ENCODE data around the gene DTD1.

DTD1 gene

DNA sequence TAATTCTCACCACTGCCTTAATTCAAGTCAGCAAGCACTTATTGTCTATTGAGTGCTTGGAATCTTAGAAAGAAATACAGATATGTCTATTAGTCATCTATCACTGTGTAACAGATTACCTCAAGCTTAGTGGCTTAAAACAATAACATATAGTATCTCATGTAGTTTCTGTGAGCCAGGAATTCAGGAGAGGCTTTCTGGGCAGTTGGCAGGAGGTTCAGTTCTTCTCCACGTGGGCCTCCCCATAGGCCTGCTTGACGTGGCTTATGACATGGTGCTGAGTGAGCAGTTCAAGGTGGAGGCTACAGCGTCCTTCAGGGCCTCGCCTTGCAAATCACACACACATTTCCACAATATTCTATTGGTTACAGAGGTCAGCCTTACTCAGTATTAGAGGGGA, 69.7 kb downstream of the DTD1 start:
- TF ChIP-seq, protein P1, sequence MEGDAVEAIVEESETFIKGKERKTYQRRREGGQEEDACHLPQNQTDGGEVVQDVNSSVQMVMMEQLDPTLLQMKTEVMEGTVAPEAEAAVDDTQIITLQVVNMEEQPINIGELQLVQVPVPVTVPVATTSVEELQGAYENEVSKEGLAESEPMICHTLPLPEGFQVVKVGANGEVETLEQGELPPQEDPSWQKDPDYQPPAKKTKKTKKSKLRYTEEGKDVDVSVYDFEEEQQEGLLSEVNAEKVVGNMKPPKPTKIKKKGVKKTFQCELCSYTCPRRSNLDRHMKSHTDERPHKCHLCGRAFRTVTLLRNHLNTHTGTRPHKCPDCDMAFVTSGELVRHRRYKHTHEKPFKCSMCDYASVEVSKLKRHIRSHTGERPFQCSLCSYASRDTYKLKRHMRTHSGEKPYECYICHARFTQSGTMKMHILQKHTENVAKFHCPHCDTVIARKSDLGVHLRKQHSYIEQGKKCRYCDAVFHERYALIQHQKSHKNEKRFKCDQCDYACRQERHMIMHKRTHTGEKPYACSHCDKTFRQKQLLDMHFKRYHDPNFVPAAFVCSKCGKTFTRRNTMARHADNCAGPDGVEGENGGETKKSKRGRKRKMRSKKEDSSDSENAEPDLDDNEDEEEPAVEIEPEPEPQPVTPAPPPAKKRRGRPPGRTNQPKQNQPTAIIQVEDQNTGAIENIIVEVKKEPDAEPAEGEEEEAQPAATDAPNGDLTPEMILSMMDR (IDR thresholded peaks at IDR 0.05; ENCODE audit: insufficient read depth, low read depth, low read length, missing control alignments): no peak
- peak; percentile 63 for DNase-seq (ENCODE audit: low read depth)
- no peak overlapping the region for H3K4me3 ChIP-seq (ENCODE audit: low read length)

DNA sequence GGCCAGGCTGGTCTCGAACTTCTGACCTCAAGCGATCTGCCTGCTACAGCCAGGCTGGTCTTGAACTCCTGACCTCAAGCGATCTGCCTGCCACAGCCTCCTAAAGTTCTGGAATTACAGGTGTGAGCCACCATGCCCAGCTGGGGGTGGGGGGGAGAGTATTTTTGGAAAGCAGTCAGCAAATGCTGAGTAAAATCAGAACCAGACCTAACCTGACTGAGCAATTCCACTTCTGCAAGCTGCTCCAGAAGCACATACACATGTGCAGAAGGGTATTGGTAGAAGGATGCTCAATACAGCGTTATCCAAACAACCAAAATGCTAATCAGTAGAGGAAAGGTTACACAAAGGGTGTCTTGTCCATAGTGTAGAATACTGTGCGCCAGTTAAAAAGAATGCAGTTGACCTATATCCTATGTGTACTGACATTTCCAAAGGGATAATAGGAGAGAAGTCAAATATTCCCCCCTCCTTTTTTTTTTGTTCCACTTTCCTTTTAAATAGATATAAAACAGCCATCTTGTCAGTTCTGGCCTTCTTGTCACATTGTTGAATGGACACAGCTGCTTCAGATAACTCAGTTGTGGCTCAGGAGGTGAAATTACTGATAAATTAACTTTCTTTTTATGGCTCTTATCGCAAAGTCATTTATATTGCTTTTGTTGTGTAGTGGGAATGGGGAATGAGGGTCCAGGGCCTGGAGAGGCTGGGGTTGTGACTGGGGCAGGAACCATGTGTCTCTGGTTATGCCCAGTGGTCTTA, 74.6 kb downstream of the DTD1 start:
- TF ChIP-seq, protein P1 (IDR thresholded peaks at IDR 0.05; ENCODE audit: insufficient read depth, low read depth, low read length, missing control alignments): no peak
- H3K4me3 ChIP-seq (ENCODE audit: low read length): no peak overlapping the region
- DNase-seq (ENCODE audit: low read depth): no peak

DNA sequence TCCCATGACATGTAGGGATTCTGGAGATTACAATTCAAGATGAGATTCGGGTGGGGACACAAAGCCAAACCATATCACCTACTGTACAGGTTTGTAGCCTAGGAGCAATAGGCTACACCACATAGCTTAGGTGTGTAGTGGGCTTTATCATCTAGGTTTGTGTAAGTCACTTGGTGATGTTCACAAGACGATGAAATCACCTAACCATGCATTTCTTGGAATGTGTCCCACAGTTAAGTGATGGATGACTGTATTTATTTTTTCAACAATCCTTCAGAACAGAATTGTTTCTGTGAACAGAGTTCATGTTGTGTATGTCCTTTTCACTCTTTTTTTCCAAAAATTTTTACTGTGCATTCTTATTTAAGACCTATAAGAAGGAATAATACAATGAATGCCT, 76.1 kb downstream of the DTD1 start:
- DNase-seq (ENCODE audit: low read depth): no peak
- TF ChIP-seq, protein P1 (IDR thresholded peaks at IDR 0.05; ENCODE audit: insufficient read depth, low read depth, low read length, missing control alignments): no peak
- no peak overlapping the region for H3K4me3 ChIP-seq (ENCODE audit: low read length)

DNA sequence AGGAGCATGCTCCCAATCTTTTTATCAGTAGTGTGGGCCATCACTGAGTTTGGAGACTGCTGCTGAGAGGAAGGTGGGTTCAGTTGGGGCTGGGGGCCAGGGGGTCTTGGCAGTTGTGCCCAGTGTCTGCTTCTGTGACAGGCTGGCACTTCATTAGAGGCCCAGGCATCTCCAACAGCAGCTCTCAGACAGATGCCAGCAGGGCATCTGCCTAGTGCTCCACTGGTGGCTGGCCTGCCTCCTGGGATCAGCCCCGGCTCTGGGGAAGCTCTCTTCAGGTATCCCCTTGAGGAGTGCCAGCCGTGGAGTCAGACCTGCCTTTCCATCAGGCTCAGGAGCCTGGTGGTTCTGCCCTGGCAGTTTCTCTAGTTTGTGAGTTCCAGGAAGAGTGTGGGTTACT, 77.3 kb downstream of the DTD1 start:
- H3K4me3 ChIP-seq (ENCODE audit: low read length): no peak overlapping the region
- DNase-seq (ENCODE audit: low read depth): no peak
- TF ChIP-seq, protein P1 (IDR thresholded peaks at IDR 0.05; ENCODE audit: insufficient read depth, low read depth, low read length, missing control alignments): no peak

DNA sequence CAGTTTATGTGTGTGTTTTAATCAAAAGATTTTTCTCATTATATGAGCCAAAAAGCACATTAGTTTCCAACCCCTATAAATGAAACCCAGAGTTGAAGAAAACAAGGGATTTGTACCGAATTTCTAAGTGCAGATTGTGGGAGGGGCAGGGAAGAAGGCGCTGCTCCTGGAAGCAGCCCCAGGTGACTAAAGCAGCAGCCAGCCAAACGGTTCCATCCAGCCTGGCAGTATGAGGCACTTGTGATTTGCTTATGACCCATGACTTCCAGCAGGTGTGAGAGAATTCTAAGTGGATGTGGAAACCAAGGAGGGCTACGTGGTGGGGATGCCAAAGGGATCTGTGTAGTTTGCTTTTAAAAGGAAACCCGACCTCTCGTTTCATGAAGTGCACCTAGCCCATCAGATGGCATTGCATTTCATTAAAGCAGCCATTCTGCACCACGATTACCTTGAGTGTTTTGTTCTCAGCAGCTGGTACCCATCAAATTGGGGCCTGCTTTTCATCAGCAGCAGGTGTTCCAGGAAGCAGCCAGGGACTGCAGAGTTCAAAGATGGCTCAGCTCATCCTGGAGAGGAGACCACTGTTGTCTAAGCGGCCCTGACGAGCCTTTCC, 79.1 kb downstream of the DTD1 start:
- DNase-seq (ENCODE audit: low read depth): peak; percentile 9
- H3K4me3 ChIP-seq (ENCODE audit: low read length): no peak overlapping the region
- TF ChIP-seq, protein P1 (IDR thresholded peaks at IDR 0.05; ENCODE audit: insufficient read depth, low read depth, low read length, missing control alignments): no peak

DNA sequence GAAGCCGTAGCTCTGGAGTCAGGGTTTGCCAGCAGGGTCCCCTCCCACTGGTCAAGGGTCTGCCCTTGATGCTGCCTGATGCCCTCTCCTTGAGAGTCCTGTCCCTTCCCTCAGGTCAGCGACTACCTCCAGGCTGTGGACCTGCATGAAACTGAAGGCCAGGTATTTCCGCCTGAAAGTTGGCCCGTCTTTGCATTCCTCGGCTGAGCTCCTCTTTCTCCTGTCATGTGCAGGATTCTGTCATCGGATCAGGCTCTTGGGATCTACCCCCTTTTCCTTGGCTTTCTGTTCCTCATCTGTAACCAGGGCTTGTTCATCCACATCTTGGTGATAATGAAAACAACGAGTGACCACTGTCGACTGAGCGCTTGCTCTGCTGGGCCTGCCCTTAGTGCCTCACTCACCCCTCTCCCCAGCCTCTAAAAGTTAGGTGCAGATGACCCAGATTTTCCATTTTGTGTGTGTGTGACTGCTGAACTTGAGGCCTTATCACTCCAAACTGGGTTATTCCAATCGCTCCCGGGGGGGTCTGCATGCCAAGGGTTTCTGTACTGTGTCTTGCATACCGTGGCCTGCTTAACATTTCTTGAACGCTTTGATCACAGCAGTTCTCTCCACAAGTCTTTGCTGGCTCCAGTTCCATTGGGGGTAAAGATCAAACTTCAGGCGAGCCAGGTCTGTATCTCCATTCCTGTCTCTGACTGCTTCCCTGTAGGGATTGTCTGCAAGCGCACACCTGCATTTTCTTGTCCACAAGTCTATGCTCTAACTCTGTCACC, 81.6 kb downstream of the DTD1 start:
- TF ChIP-seq, protein P1 (IDR thresholded peaks at IDR 0.05; ENCODE audit: insufficient read depth, low read depth, low read length, missing control alignments): no peak
- no peak for DNase-seq (ENCODE audit: low read depth)
- no peak overlapping the region for H3K4me3 ChIP-seq (ENCODE audit: low read length)
